ENCODE results near the gene PRKD1. TPM values are rescaled to one million over a fixed set of nuclear protein-coding genes. Genes with fewer than 3 reads are reported as not detected.

Gene PRKD1
- total and polyA plus RNA-seq, 2 donors: 2.5 to 5.6 TPM

DNA sequence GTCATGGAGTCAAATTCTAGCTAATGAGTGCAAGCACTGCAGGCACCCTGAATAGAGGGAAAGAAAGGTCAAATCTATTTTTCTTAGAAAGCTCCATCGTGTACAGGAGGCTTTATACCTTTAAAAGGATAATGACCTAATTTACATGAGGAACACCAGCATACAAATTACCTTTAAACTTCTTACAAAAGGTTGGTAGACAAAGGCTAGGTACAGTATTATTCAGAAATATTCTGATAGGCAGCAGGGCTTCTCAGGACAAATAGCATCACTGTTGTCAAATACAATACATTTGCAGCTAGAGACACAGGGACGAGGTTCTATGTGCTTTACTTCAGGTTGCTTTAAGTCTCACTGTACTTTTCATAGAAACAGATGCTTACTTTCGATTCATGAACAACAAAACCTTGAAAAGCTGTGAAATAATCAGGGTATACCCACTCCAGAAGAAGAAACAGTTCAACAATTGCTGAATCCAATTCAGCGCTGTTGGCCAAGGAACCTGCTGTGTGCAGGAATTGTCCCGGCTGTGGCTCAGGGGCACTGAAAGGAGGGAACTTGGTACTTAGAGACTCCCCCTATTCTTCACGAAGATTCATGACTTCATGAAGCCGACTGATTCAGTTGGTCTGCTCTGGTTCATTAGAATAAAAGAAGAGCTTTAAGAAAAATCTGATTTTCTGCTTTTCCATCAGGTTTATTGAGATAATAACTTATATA is 252.9 kb downstream of the PRKD1 start:
- no peak overlapping the region for H3K4me3 ChIP-seq (ENCODE audit: low read length in 2 of 2)
- WGBS: 85% methylated on average over 7 of the region's 7 CpGs
- no peaks in the 10 kb centered on the region for H3K36me3 ChIP-seq (ENCODE audit: control insufficient read depth in 2 of 2, insufficient read depth in 2 of 2, low read length in 1 of 2)

DNA sequence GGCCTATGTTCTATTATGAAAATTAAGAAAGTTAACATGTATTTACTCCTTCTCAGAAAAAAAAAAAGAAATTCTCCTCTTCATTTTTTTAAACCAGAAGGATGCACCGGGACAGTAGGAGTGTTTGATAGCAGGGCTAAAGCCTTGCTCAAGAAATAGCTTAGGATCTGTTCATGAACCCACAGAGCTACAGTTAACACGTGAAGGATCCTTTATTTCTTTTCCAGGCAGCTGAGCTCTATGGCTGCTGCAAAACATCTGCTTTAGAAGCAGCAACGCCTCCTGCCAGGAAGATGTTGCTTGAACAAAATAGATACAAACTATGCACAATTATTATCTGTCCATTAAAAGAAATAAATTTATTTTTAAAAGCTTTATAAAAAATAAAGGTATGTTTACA is 254.8 kb downstream of the PRKD1 start:
- Histone ChIP-seq H3K9me3 (ENCODE audit: control insufficient read depth in 2 of 2, insufficient read depth in 1 of 2, low read length in 1 of 2) (no peaks in the 10 kb centered on the region), H3K4me1 (ENCODE audit: control insufficient read depth in 2 of 2, insufficient read depth in 2 of 2, low read length in 2 of 2) (no peaks in the 10 kb centered on the region)
- DNase-seq (ENCODE audit: low read depth in 6 of 9, low spot score in 9 of 9): no peak

More for the DNA sequence above, 252.9 kb downstream of the PRKD1 start:
- Histone ChIP-seq H3K9me3 (ENCODE audit: control insufficient read depth in 2 of 2, insufficient read depth in 1 of 2, low read length in 1 of 2) (no peaks in the 10 kb centered on the region), H3K27ac (ENCODE audit: low read depth in 1 of 2, low read length in 1 of 2) (no peak overlapping the region), H3K27me3 (ENCODE audit: control insufficient read depth in 2 of 2, insufficient read depth in 1 of 2, low read length in 1 of 2) (no peaks in the 10 kb centered on the region), H3K4me1 (ENCODE audit: control insufficient read depth in 2 of 2, insufficient read depth in 2 of 2, low read length in 2 of 2) (no peaks in the 10 kb centered on the region)
- DNase-seq (ENCODE audit: low read depth in 6 of 9, low spot score in 9 of 9): no peak

DNA sequence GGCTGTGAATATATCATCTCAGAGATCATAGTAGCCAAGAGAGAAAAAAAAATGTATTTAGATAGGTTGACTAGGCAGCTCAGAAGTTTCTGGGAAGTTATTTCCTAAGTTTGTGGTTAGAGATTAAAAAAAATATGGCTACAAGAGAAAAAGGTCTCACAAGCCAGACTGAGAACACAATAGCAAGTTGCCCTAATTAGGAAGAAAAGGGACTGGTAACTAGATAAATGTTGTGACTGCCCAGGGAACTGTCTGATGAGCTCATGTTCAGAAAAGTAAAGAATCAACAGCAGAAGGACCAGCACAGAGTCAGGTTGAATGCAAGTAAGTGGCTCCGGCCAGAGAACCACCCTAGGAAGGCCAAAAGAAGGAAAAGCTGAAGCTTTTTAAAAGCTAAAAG is 256.6 kb downstream of the PRKD1 start:
- DNase-seq (ENCODE audit: low read depth in 6 of 9, low spot score in 9 of 9): no peak
- Histone ChIP-seq H3K4me1 (ENCODE audit: control insufficient read depth in 2 of 2, insufficient read depth in 2 of 2, low read length in 2 of 2) (no peaks in the 10 kb centered on the region), H3K4me3 (ENCODE audit: low read length in 2 of 2) (no peak overlapping the region), H3K27ac (ENCODE audit: low read depth in 1 of 2, low read length in 1 of 2) (no peak overlapping the region), H3K9me3 (ENCODE audit: control insufficient read depth in 2 of 2, insufficient read depth in 1 of 2, low read length in 1 of 2) (no peaks in the 10 kb centered on the region), H3K36me3 (ENCODE audit: control insufficient read depth in 2 of 2, insufficient read depth in 2 of 2, low read length in 1 of 2) (no peaks in the 10 kb centered on the region), H3K27me3 (ENCODE audit: control insufficient read depth in 2 of 2, insufficient read depth in 1 of 2, low read length in 1 of 2) (no peaks in the 10 kb centered on the region)
- 88% methylated on average over 1 of the region's 1 CpG for WGBS

More for the DNA sequence above, 254.8 kb downstream of the PRKD1 start:
- 84% methylated on average over 3 of the region's 3 CpGs for WGBS
- Histone ChIP-seq H3K36me3 (ENCODE audit: control insufficient read depth in 2 of 2, insufficient read depth in 2 of 2, low read length in 1 of 2) (no peaks in the 10 kb centered on the region), H3K4me3 (ENCODE audit: low read length in 2 of 2) (no peak overlapping the region), H3K27me3 (ENCODE audit: control insufficient read depth in 2 of 2, insufficient read depth in 1 of 2, low read length in 1 of 2) (no peaks in the 10 kb centered on the region), H3K27ac (ENCODE audit: low read depth in 1 of 2, low read length in 1 of 2) (no peak overlapping the region)

GRCh38 chr14:29668201-29668600 is 259.4 kb downstream of the PRKD1 start:
- DNase-seq (ENCODE audit: low read depth in 6 of 9, low spot score in 9 of 9): no peak
- 95% methylated on average over 1 of the region's 1 CpG for WGBS
- Histone ChIP-seq H3K36me3 (ENCODE audit: control insufficient read depth in 2 of 2, insufficient read depth in 2 of 2, low read length in 1 of 2) (no peaks in the 10 kb centered on the region), H3K27ac (ENCODE audit: low read depth in 1 of 2, low read length in 1 of 2) (no peak overlapping the region), H3K4me3 (ENCODE audit: low read length in 2 of 2) (no peak overlapping the region), H3K4me1 (ENCODE audit: control insufficient read depth in 2 of 2, insufficient read depth in 2 of 2, low read length in 2 of 2) (no peaks in the 10 kb centered on the region), H3K27me3 (ENCODE audit: control insufficient read depth in 2 of 2, insufficient read depth in 1 of 2, low read length in 1 of 2) (no peaks in the 10 kb centered on the region), H3K9me3 (ENCODE audit: control insufficient read depth in 2 of 2, insufficient read depth in 1 of 2, low read length in 1 of 2) (no peaks in the 10 kb centered on the region)

DNA sequence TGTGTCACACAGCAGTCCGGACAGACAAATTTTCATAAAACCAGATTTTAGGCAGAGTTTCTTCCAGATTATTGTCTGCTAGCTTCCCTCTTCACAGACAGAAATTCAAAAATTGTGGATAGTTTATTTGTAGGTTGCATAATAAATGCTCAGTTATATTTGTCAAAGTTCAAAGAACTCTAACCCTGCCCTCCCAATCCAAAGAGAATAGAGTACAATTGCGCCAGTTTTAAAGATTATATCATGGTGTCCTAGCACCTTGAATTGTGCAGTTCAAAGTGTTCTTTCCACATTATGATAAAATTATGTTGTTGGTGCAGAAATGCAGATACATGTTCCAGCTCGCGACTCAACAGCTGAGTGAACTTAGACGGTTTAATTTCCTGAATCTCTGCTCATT is 263.1 kb downstream of the PRKD1 start:
- no peaks in the 10 kb centered on the region for H3K36me3 ChIP-seq (ENCODE audit: control insufficient read depth in 2 of 2, insufficient read depth in 2 of 2, low read length in 1 of 2)
- WGBS: 95% methylated on average over 5 of the region's 5 CpGs
- H3K27ac ChIP-seq (ENCODE audit: low read depth in 1 of 2, low read length in 1 of 2): no peak overlapping the region
- no peak for DNase-seq (ENCODE audit: low read depth in 6 of 9, low spot score in 9 of 9)
- H3K9me3 ChIP-seq (ENCODE audit: control insufficient read depth in 2 of 2, insufficient read depth in 1 of 2, low read length in 1 of 2): no peaks in the 10 kb centered on the region
- no peaks in the 10 kb centered on the region for H3K27me3 ChIP-seq (ENCODE audit: control insufficient read depth in 2 of 2, insufficient read depth in 1 of 2, low read length in 1 of 2)
- H3K4me1 ChIP-seq (ENCODE audit: control insufficient read depth in 2 of 2, insufficient read depth in 2 of 2, low read length in 2 of 2): no peaks in the 10 kb centered on the region
- H3K4me3 ChIP-seq (ENCODE audit: low read length in 2 of 2): no peak overlapping the region

- no peak for DNase-seq (ENCODE audit: low read depth in 6 of 9, low spot score in 9 of 9)
- H3K4me3 ChIP-seq (ENCODE audit: low read length in 2 of 2): no peak overlapping the region
- 64% methylated on average over 7 of the region's 7 CpGs for WGBS
- H3K4me1 ChIP-seq (ENCODE audit: control insufficient read depth in 2 of 2, insufficient read depth in 2 of 2, low read length in 2 of 2): no peaks in the 10 kb centered on the region
- no peaks in the 10 kb centered on the region for H3K36me3 ChIP-seq (ENCODE audit: control insufficient read depth in 2 of 2, insufficient read depth in 2 of 2, low read length in 1 of 2)
- H3K27ac ChIP-seq (ENCODE audit: low read depth in 1 of 2, low read length in 1 of 2): no peak overlapping the region
- no peaks in the 10 kb centered on the region for H3K27me3 ChIP-seq (ENCODE audit: control insufficient read depth in 2 of 2, insufficient read depth in 1 of 2, low read length in 1 of 2)
- H3K9me3 ChIP-seq (ENCODE audit: control insufficient read depth in 2 of 2, insufficient read depth in 1 of 2, low read length in 1 of 2): no peaks in the 10 kb centered on the region
These were observed 264.3 kb downstream of the PRKD1 start for GRCh38 chr14:29663281-29663801.

DNA sequence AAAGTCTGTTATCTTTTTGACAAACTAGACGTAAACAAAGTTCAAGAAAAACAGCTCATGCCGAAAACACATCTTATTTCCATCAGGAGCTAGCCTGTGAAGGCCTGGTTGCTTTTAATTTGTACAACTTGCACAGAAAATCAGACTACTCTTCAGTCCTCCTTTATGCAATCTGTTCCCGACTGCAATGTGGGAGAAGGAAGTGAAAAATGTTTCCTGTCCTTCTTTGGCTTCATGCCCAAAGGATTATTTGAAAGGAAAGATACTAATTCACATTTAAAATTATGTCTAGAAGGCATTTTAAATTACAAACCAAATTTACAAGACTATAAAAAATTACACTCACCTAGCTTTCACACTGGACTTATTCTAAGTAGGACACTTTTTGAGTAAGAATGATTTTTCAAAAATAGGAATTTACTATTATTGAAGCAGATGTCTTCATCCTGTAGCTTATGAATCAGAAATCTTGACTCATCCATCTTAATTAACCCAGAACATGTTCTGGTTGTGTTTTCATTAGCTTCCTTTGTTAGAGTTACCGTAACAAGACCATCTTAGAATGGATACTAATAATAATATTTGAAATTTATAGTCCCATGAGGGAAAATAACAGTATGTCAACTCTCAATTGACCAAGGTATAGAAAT is 272.6 kb downstream of the PRKD1 start:
- WGBS: 69% methylated on average over 4 of the region's 4 CpGs
- Histone ChIP-seq H3K27ac (ENCODE audit: low read depth in 1 of 2, low read length in 1 of 2) (no peak overlapping the region), H3K4me3 (ENCODE audit: low read length in 2 of 2) (no peak overlapping the region), H3K9me3 (ENCODE audit: control insufficient read depth in 2 of 2, insufficient read depth in 1 of 2, low read length in 1 of 2) (peaks cover 0 to 4% of the 10 kb centered on the region in 2 donors), H3K27me3 (ENCODE audit: control insufficient read depth in 2 of 2, insufficient read depth in 1 of 2, low read length in 1 of 2) (no peaks in the 10 kb centered on the region), H3K4me1 (ENCODE audit: control insufficient read depth in 2 of 2, insufficient read depth in 2 of 2, low read length in 2 of 2) (no peaks in the 10 kb centered on the region), H3K36me3 (ENCODE audit: control insufficient read depth in 2 of 2, insufficient read depth in 2 of 2, low read length in 1 of 2) (no peaks in the 10 kb centered on the region)
- DNase-seq (ENCODE audit: low read depth in 6 of 9, low spot score in 9 of 9): no peak

DNA sequence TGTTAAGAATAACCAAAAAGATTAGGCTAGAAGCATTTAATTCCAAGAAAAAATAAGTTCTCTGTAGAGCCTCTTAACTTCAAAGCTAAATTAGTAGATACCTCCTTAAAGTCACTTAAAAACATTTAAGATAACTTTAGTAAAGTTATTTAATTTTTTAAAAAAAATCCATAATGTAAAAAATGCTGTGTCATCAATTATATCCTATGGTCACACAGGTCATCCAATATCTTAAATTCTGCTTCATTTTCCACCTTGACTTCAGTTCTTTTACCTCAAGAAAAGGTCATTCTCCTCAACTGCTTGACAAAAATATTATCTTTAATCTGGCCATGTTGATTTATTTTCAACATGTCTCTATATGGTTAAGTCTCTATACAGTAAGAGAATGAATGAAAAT is 274.3 kb downstream of the PRKD1 start:
- no peaks in the 10 kb centered on the region for H3K27me3 ChIP-seq (ENCODE audit: control insufficient read depth in 2 of 2, insufficient read depth in 1 of 2, low read length in 1 of 2)
- DNase-seq (ENCODE audit: low read depth in 6 of 9, low spot score in 9 of 9): no peak
- peaks cover 0 to 14% of the 10 kb centered on the region in 2 donors for H3K9me3 ChIP-seq (ENCODE audit: control insufficient read depth in 2 of 2, insufficient read depth in 1 of 2, low read length in 1 of 2)
- H3K4me3 ChIP-seq (ENCODE audit: low read length in 2 of 2): no peak overlapping the region
- H3K4me1 ChIP-seq (ENCODE audit: control insufficient read depth in 2 of 2, insufficient read depth in 2 of 2, low read length in 2 of 2): no peaks in the 10 kb centered on the region
- no peak overlapping the region for H3K27ac ChIP-seq (ENCODE audit: low read depth in 1 of 2, low read length in 1 of 2)
- no peaks in the 10 kb centered on the region for H3K36me3 ChIP-seq (ENCODE audit: control insufficient read depth in 2 of 2, insufficient read depth in 2 of 2, low read length in 1 of 2)

DNA sequence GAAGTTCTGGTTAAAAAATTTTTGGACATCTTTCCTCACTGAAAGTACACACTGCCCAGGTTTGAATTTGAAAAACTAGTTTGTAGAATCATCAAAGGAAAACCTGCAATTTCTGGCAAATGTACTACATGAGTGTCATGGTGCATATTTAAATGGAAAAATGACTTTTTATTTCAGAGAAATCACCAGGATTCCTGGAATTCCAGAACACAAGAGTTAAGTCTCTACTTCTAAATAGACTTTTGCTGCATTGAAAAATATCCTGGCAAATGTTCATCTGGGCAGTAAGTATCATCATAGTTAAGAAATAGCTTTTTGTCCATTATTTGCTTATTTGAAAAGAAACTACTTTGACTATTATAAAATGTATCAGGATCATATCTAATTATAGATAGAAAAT is 275.1 kb downstream of the PRKD1 start:
- DNase-seq (ENCODE audit: low read depth in 6 of 9, low spot score in 9 of 9): no peak
- no peak overlapping the region for H3K4me3 ChIP-seq (ENCODE audit: low read length in 2 of 2)
- H3K4me1 ChIP-seq (ENCODE audit: control insufficient read depth in 2 of 2, insufficient read depth in 2 of 2, low read length in 2 of 2): no peaks in the 10 kb centered on the region
- H3K9me3 ChIP-seq (ENCODE audit: control insufficient read depth in 2 of 2, insufficient read depth in 1 of 2, low read length in 1 of 2): peaks cover 0 to 14% of the 10 kb centered on the region in 2 donors
- no peak overlapping the region for H3K27ac ChIP-seq (ENCODE audit: low read depth in 1 of 2, low read length in 1 of 2)
- H3K27me3 ChIP-seq (ENCODE audit: control insufficient read depth in 2 of 2, insufficient read depth in 1 of 2, low read length in 1 of 2): no peaks in the 10 kb centered on the region
- no peaks in the 10 kb centered on the region for H3K36me3 ChIP-seq (ENCODE audit: control insufficient read depth in 2 of 2, insufficient read depth in 2 of 2, low read length in 1 of 2)
